ENCODE measurements around the gene PNPO. TPM values are rescaled to one million over a fixed set of nuclear protein-coding genes. Genes with fewer than 3 reads are reported as not detected.

Gene PNPO
- total and polyA plus RNA-seq, 2 of the 13 experiments (the other 11 are each of a cell fraction or from before 2014, with no cell fraction given): 47.9 to 63.3 TPM

DNA sequence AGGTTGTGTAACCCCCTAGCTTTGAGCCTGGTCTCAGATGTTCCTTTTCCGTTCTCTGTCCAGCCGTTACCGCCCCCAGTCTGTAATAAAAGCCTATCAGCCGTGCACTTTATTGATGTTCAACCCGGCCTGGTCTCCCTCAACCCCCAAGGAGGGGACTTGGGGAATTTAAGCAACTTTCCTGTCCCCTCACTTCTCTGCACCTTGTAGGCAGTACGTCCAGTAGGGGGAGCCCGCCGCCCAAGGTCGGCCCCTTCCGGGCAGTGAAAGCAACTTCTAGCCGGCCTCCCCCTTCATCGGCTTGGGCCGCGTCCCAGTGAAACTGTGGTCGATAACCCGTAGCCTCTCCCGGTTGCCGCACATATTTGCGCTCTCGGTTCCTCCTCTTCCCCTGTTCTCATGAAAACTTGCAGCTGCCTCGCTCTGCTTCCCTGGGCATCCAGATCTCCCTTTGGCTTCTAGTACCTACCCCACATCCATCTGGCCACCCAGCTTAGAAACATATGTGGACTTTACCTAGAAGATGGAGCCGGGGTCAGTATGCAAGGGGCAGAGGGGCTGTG is 7.9 kb downstream of the PNPO start:
- ATAC-seq: peak; percentile 78
- Histone ChIP-seq H3K36me3 (replicated peaks in 1 of 2; ENCODE audit: control insufficient read depth in 1 of 2, insufficient read depth in 2 of 2, low read length in 2 of 2) (peaks cover 6 to 33% of the 10 kb centered on the region in 2 experiments), H3K4me1 (ENCODE audit: insufficient read depth, low read length) (peaks cover 90% of the 10 kb centered on the region), H3K4me2 (ENCODE audit: low read depth, low read length) (peak overlapping the region; percentile 76), H3K79me2 (ENCODE audit: insufficient read depth, low read length) (no peaks in the 10 kb centered on the region), H4K20me1 (ENCODE audit: insufficient read depth, low read length) (no peaks in the 10 kb centered on the region), H3K27ac (ENCODE audit: extremely low read length, insufficient read depth, low read length) (peak overlapping the region; percentile 76), H3K9me3 (ENCODE audit: low read length) (no peaks in the 10 kb centered on the region), H3K4me3 (replicated peaks in 1 of 3; ENCODE audit: insufficient read depth in 1 of 3, low read depth in 2 of 3, low read length in 3 of 3) (peak overlapping the region; percentile 18 to 43 (median 28); a peak in 5 of 6 replicates), H3K27me3 (ENCODE audit: control insufficient read depth in 1 of 2, insufficient read depth in 2 of 2, low read length in 2 of 2) (no peaks in the 10 kb centered on the region), H3K9ac (ENCODE audit: insufficient read depth, low read depth, low read length) (peak overlapping the region; percentile 39), H2AFZ (ENCODE audit: low read length) (no peak overlapping the region)
- intact Hi-C loops (cut with micrococcal nuclease; ENCODE audit: unreplicated experiment) (loop anchor here (1.0 to 2.0 kb wide), 4 partner anchors 21 to 106 kb away; no protein-coding TSS in a partner anchor), in situ Hi-C loops (cut with HindIII; ENCODE audit: extremely low pct_ligation_motif_present, low pct_unique_long_range_greater_than_20kb) (no loop called here)
- POLR2A ChIA-PET: interaction anchor here (0.9 to 15.1 kb wide), 8 partner anchors 8 to 118 kb away, joined by 3 to 267 read pairs (median 18); partner anchors contain the start of genes CDK5RAP3, LRRC46, MRPL10 and NFE2L1
- no TSS peak for BruUV-seq (replicated peaks)
- DNase-seq (ENCODE audit: low spot score): peak; percentile 80
- CTCF ChIA-PET (ENCODE audit: low intra/inter-chr PET ratio, low total read pairs): interaction anchor here (1.5 to 3.5 kb wide), 7 partner anchors 18 to 76 kb away, joined by 4 to 54 read pairs (median 12); partner anchors contain the start of gene CDK5RAP3
- WGBS (ENCODE audit: low lambda C conversion rate): 4% methylated on average over 18 of the region's 22 CpGs
- peak; percentile 81 for FAIRE-seq
- TF ChIP-seq ZNF263 (CRISPR knock-in tag; IDR thresholded peaks at IDR 0.05) (no peak), E2F5 (CRISPR knock-in tag; conservative IDR thresholded peaks at IDR 0.05) (no peak), ZNF616 (CRISPR knock-in tag; IDR thresholded peaks at IDR 0.05; ENCODE audit: low read depth) (no peak), ZNF577 (CRISPR knock-in tag; IDR thresholded peaks at IDR 0.05; ENCODE audit: borderline replicate concordance, low read depth) (no peak), RBM39 (IDR thresholded peaks at IDR 0.05; ENCODE audit: low read depth, low read length, poor library complexity, severe bottlenecking) (peak; percentile 75), ZNF549 (CRISPR knock-in tag; IDR thresholded peaks at IDR 0.05) (no peak), ZNF543 (CRISPR knock-in tag; IDR thresholded peaks at IDR 0.05) (0 out of 2 replicates have a peak, but pooled peaks have one; percentile 24), MAZ (IDR thresholded peaks at IDR 0.05; ENCODE audit: borderline replicate concordance, low read depth, low read length) (no peak), MAZ (CRISPR knock-in tag; IDR thresholded peaks at IDR 0.05; ENCODE audit: low read depth) (0 out of 2 replicates have a peak, but pooled peaks have one; percentile 29), ZNF17 (CRISPR knock-in tag; IDR thresholded peaks at IDR 0.05) (no peak), FUBP1 (CRISPR knock-in tag; IDR thresholded peaks at IDR 0.05; ENCODE audit: borderline replicate concordance) (peak; percentile 32; the same call in 1 of the 2 replicates), KLF9 (CRISPR knock-in tag; IDR thresholded peaks at IDR 0.05; ENCODE audit: low read depth) (no peak), ZNF598 (CRISPR knock-in tag; IDR thresholded peaks at IDR 0.05; ENCODE audit: borderline replicate concordance) (peak; percentile 33; the same call in 1 of the 2 replicates), ERF (CRISPR knock-in tag; IDR thresholded peaks at IDR 0.05) (no peak), ZNF33A (CRISPR knock-in tag; IDR thresholded peaks at IDR 0.05; ENCODE audit: borderline replicate concordance) (no peak), SMARCC2 (IDR thresholded peaks at IDR 0.05) (no peak), IRF2 (CRISPR knock-in tag; IDR thresholded peaks at IDR 0.05) (peak; percentile 14; the same call in 1 of the 2 replicates), ZSCAN25 (CRISPR knock-in tag; IDR thresholded peaks at IDR 0.05) (peak; percentile 86)
- TF ChIP-seq, protein P1, sequence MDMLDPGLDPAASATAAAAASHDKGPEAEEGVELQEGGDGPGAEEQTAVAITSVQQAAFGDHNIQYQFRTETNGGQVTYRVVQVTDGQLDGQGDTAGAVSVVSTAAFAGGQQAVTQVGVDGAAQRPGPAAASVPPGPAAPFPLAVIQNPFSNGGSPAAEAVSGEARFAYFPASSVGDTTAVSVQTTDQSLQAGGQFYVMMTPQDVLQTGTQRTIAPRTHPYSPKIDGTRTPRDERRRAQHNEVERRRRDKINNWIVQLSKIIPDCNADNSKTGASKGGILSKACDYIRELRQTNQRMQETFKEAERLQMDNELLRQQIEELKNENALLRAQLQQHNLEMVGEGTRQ (IDR thresholded peaks at IDR 0.05; ENCODE audit: low read depth, low read length): no peak
- TF ChIP-seq, protein P1 (CRISPR knock-in tag; IDR thresholded peaks at IDR 0.05; ENCODE audit: borderline replicate concordance): no peak
